Activated gamma-delta T cell treated with anti-CD3 and anti-CD28 coated beads, Interleukin-2, amount 50 U/mL, for 16 hours (primary cell): Measurements from ENCODE around the gene VASN.
A peak's percentile ranks its signal among the peaks of the same experiment; 100 is the strongest.

Source experiments
- DNase-seq: peaks from one replicate; pipeline ENCODE4 v3.0.0-alpha.2; 2020; ENCODE audit warnings: low read depth

Gene VASN

DNA sequence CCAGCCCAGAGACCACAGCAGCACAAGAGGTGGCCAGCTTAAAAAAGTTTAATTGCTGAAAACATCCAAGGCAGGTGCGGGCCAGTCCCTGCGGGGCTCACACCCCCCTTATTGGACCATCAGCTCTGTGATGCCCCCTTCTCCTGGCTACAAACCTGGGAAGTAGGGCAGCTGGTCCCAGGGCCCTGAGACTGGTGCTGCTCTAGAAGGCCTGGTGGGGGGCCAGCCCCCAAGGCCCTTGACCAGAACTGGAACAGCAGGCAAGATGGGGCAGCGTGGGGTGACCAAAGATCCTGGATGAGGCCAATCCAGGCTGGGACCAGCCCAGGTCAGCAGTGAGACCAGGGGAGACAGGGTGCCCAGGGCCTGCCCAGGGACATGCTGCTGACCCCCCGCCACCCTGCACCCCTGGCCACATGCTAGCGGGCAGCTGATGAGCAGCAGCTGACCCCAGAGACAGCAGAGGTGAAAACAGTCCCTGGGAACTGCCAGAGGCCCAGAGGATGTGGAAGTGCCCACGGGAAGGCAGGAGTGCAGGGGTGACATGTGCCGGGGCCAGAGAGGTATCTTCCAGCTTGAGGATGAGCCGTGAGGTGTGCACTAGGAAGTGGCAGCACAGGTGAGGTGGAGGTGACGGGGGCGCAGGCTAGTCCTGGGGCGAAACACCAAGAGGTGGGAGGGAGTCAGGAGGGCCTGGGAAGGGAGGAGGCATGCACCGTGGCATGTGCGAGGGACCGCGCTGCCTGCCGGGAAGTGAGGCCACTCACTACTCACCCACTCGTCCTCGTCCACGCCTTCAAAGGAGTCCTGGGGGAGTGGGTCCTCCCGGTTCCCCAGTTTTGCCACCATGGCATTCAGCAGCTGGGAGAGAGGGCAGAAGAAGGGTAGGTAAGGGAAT is 16.9 kb upstream of the VASN start:
- no peak for DNase-seq

DNA sequence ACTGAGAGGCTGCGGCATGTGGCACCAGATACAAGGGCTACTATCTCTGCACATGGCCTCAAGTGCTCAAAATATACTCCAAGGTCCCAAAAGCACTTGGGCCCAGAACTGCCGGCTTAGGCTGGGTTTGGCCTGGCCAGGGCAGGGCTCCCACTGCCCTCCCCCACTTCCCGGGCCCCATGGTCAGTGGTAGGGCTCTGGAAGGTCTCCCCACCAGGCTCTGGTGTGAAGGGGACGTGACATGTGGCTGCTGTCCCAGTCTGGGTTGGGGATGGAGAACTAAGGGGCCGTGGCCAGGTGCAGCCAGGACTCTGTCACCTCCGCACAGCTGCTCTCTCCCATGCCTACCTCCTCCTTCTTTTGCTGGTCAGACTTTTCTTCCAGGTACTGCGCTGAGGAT is 14.8 kb upstream of the VASN start:
- no peak for DNase-seq

DNA sequence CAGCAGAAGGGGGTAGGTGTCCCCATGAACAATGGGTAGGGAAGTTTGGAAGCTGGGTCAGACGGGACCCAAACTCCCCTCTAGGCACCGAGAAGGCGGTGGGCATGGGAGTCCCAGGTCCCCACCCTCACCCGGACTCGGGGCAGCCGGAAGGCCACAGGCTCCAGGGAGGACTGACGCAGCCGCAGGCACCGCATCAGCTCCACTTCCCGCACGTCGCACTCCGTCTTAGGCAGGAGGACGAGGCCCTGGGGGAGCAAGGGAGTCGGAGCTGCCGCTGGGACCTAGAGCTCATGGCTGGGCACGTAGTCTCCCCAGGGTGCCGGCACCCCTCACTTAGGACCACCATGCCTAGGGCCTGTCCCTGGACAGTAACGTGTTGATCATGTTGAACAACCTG is 13.4 kb upstream of the VASN start:
- no peak for DNase-seq

DNA sequence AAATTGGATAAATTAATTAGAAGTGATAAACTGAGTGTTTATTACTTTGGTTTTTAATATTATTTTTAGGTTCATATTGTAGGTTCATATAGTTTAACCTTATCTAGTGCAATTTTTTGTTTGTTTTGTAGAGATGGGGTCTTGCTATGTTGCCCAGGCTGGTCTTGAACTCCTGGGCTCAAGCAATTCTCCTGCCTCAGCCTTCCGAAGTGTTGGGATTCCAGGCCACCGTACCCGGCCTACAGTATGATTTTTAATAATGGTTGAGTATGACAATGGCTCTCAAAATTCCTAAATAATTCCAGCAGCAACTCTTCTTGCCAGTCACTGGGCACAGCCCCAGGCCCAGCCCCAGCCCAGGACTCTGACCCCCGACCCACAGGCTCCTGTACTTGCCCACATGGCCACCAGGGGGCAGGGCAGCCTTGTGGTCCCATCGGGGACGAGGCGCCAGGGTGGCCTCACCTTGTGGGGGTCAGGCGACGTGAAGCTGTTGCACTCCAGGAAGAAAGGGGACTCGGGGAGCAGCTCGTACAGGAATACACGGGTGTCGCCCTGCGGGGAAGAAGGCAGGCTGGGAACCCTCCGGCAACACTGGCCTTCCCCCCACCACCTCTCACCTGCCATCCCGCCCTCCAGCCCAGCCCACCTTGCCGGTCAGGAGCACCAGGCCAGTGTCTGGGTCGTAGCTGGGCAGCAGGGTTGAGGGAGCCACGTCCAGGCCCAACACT is 12.7 kb upstream of the VASN start:
- DNase-seq: peak; percentile 51

DNA sequence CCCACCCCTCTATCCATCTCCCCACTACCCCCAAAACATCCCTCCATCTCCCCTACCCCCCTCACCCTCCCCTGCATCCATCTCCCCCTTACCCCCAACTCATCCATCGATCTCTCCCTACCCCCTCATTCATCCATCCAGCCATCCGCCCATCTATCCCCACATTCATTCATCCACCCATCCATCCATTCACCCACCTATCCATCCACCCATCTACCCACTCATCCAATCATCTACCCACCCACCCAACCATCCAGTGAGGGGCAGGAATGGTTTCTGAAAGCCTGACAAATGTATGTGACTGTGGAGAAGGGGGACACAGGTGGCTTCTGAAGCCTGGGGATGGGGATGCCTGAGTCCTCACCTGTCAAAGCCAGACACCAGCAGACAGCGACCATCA is 11.7 kb upstream of the VASN start:
- DNase-seq: no peak

DNA sequence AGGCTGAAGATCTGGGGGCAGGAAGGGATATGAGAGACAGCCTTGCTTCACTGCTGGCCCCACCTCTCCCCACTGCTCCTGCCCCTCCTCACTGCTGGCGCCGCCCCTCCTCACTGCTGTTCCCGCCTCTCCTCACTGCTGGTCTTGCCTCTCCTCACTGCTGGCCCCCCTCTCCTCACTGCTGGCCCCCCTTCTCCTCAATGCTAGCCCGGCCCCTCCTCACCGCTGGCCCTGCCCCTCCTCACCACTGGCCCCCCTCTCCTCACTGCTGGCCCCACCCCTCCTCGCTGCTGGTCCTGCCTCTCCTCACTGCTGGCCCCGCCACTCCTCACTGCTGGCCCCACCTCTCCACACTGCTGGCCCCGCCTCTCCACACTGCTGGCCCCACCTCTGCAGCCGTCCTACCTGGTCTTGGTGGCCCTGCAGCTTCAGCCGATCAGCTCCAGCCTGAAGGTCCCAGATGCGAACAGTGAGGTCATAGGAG is 11.1 kb upstream of the VASN start:
- DNase-seq: no peak

DNA sequence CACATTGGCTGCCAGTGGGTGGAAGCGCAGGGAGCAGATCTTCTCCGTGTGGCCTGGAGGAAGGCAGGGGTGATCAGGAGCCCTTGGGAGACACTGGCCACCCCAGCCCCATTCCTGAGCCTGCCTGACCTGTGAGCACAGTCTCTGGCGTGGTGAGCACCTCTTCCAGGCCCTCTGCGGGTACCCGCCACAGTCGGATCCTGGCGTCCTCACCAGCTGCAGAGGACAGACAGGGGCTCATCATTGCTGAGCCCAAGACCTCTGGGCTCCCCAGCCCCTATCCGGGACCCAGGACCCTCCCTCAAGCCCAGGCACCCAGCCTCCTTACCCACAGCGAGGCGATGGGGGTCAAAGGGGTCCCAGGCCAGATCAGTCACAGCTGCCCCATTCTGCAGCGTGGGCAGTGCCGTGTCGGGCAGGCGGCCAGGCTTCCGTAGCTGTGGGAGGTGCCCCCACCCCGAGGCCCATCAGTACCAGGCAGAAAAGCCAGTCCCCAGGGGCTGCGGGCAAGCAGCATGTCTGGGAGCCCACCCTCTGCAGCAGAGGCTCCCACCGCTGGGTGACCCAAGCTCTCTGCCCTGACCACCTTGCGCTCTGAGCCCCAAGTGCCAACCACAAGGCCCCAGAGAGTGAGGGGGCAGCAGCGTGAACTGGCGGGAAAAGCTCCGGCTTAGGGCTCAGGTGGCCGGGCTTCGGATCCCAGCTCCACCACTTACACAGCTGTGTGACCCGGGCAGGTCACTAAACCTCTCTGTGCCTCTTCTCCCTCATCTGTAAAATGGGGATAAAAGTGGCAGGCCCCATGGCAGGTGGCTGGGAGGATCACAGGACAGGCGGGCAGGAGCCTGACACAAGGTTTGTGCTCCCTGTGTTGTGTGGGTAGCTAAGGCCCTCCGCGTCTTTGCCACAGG is 10.4 kb upstream of the VASN start:
- no peak for DNase-seq

DNA sequence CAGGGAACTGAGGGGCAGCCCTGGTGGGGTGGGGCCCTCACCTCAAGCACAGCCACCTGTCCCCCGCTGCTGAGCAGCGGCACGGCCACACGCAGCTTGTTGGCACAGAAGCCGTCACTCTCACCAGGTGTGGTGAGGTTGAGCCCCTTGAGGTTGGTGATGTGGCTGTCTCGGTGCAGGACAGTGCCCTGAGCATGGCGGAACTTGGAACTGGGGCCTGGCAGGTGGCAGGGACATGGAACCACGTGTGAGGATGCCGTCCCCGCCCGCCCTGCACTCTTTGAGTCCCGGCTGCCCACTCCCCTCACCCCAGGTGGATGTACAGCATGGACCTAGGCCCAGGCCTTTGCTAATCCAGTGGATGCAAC is 9.7 kb upstream of the VASN start:
- no peak for DNase-seq

DNA sequence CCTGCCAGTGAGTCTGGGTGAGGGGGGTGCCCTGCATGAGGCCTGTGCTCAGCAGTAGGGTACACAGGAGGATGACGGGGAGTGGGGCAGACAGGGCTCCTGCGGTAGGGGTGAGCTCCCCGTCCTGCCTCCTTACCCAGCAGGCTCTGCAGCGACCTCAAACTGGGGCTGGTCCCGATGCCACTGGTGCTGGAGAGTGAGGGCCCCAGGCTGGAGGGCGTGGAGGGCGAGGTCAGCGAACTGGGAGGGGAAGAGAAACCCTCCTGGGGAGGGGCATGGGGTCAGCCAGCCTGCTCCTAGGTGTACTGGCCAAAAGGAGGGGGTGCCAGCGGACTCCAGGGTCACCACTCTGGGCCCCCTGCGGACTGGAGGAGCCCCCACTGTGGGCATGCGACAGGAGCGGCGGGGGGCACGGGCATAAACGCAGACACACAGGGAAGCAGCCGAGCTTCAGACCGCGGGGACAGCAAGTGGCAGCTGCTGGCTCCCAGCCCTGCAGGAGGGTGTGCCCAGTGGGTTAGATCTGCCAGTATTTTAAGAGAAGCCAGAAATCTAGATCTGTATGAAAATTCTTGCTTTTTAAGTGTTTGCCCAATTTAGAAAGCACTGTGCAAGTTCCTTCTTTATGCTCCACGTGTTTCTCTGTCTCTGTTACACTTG is 9.0 kb upstream of the VASN start:
- no peak for DNase-seq

DNA sequence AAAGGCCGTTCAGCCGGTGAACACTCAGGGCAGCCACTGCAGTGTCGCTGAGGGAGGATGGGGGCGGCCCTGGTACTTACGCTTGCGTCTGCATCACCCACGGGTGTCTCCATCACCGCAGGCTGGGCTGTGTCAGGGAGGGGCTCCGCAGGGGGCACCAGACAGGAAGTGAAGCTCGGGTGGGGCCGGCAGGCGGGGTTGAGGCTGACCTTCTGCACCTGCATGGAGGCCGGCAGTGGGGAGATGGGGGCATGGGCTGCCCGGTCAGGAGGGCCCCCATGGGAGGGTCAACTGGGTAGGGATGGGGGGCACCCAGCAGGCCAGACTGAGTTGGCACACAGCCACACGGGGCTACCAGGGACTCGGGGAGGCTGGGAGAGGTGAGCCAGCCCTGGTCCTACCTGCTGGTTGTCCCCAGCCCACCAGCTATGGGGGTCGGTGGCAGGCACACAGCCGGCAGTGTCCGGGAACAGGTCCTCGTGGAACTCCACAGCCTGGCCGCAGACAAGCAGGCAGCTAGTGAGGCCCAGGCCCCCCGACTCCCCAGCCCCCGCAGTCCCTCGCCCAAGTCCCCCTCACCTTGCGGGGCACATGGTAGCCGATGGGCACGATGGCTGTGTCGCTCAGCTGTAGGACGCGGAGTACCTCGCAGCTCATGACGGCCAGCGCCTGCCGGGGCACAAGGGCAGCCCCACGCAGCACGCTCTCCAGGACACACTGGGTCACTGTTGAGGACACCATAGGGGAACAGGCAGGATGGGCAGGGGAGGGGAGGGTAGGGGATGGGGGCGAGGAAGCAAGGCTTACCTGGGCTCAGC is 7.2 kb upstream of the VASN start:
- no peak for DNase-seq

DNA sequence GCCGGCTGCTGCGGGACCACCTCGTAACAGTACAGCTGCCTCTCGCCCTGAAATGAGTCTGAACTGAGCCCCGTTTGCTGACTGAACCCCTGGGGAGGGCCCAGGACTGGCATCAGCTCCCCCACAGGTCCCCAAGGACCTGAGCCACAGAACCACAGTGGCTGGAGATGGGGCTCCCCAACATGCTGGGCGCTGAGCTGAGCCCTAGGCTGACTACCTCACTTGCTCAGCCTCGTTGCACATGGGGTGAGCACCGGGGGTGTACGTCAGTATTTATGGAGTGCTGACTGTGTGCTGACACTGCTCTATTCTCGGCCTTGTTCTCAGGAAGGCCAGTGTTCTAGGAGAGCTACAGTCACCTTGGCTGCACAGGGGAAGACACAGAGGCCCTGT is 6.6 kb upstream of the VASN start:
- no peak for DNase-seq

DNA sequence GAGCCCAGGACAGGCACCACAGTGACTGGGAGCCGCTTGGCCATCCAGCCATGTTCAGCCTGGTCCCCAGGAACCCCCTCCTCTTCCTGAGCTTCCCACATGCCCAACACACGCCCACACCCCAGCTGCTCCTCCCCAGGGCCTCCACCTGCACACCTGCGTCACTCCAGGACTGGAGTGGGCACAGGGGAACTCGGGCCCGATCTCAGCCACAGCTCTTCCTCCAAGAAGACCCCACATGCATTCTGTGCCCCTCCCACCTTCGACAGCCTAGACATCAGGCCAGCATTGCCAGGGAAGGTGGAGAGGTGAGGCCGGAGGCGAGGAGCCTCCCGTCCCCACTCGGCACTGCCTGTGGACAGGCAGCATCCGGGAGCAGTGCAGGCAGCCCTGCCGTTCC is 6.0 kb upstream of the VASN start:
- no peak for DNase-seq

DNA sequence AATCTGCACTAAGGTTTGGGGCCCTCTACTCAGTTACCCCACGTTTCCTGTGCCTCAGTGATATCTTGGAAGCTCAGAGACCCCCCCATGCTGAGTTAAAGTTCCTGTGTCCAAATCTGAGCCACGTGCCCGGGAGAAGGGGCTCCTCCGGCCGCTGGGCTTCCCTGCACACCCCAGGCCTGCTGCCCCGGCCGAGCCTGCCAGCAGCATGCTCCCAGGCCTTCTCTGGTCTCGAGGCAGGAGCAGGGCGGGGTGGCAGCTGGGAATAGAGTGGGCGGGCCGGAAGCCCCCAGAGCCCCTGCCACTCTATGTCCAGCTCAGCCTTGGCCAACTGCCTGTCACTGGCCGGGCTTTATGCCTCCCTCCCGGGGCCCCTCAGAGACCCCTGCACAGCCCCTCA is 5.6 kb upstream of the VASN start:
- DNase-seq: no peak

DNA sequence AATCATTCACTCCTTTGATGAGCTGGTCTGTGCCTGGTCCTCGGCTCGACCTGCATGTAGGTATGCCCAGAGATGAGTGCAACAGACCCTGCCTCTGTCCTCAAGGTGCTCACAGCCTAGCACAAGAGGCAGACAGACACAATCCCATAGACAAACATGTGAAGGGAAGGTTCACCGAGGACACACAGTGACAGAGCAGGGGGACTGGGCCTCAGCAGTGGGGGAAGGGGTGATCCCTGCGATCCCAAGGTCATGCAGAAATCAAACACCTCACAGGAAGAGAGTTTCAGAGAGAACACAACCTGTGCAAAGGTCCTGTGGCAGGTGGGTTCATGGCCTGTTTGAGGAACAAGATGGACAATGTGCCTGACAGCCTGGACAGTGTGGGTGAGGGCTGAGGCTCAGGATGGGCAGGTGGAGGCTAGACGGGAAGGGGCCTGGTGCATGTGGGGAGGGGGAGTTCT is 4.2 kb upstream of the VASN start:
- DNase-seq: no peak

DNA sequence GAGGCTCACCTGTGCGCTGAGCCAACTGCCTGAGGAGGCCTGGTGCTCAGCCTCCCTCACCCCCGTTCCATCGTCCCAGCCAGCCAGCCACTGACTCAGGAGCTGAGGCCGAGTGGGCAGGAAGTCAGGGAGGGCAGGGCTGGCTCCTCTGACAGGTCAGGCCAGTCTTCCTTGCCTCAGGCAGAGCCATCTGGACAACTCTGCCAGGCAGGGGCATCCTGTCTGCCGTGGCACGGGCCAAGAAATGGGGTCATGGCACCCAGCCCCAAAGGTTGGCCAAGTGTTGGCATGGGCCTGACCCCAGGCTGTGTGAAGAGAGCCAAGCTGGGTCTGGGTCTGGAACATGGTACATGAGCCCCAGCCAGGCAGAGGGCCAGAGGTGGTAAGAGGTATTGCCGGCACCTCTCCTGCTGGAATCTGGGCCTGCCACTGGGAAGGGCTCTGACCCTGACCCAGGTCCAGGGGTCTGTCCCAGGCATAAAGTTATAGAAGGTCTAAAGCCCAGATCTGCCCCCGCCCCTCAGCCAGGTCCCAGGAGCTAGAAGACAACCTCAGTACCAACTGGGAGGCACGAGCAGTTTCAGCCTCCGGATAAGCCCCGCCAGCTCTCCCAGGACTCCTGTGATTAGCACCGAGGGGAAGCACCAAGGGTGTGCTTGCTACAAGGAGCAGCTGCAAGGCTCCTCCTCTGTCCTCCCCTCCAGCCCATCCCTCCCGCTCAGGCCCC is 2.5 kb upstream of the VASN start:
- DNase-seq: no peak

DNA sequence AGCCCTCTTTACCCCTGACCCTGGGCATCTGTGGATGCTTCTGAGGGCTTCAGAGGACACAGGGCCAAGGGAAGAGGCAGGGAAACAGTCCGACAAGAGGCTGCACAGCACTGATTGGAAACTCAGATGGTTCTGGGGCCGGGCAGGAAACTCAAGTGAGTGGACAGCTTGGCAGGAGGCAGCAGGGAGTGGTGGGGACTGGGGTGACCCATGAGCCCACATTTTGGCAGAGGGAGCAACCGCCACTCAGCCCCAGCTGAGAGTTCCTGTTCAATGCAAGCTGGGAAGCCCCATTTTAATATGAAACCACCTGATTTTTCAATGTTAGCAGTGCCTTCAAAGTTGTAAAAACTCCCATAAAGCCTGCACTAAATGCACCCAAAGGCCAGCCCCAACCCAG is 1.5 kb upstream of the VASN start:
- no peak for DNase-seq

DNA sequence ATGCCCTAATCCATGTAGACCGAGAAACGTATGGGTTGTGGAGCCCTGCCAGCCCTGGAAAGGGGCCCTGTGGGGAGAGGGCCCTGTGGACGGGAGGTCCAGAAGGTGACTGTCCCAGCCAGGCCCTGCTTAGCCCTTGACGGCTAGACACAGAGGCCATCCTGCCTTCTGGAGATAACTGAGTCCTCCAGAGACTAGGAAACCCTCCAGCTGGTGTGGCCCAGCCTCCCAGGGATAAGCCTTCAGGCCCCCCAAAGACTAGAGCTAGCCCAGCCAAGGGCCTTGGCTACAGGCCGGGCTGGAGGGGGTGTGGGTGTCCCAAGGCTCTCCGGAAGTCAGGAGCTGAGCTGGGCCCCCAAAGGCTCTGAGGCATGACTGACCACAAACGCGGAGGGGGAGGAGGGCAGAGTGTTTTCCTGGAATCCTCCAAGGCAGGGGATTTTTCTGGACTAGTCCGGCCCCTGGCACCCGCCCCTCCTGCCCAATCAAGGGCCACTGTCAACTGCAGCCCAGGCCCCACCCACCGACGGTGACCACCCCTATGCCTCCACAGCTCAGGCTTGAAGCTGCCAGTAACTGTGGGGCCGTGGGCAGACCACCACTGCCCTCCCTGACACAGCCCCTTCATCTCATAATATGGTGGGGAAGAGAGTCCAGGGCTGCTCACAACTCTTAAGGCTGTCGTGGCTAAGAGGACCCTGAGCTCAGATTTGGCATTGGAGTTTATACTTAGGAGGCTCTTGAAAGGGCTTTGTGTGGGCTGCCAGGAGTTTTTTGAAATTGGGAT is 885 bp upstream of the VASN start:
- DNase-seq: no peak

DNA sequence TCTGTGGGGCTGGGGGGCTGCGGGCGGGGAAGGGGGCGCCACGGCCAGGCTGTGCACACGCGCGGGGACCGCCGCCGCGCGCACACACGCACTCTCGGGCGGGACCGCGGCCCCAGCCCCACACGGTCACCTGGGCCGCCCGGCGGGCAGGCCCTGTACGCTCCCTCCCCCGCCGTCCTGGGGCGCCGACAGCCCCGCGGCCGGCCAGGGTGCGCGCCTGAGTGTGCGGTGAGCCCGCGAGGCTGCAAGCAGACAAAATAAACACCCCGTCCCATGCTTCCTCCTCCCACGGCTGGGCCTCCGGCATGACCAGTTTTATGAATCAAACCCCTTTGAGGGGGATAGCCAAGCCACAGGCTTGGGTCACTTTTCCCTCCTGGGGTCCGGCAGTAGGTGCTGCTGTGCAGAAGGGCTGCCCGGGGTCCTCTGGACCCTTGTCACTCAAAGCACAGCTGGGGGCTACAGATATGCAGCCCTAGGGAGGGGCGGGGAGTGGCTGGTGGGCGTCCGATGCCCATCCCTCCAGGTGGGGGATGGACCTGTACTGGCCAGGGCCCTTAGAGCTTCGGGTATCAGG is 441 bp downstream of the VASN start:
- no peak for DNase-seq
